GM23338 (cell line): ENCODE results near the gene TEX26. TPM values are rescaled to one million over a fixed set of nuclear protein-coding genes. Genes with fewer than 3 reads are reported as not detected.

Experiments
- ATAC-seq: fragments of 200-7000 bp; cut with Tn5 transposase; 3 replicates; pipeline ENCODE4 v1.9.1; 2020
- DNase-seq: peaks from one replicate; pipeline ENCODE4 v3.0.0-alpha.2; 2015; ENCODE audit warnings: low spot score
- H2AFZ ChIP-seq: fragments of 200-600 bp; sonication (generic); 2 replicates; pipeline ENCODE4 v1.8.0; 2016; ENCODE audit warnings: antibody characterized with exemption, mild to moderate bottlenecking, moderate library complexity
- H3F3A ChIP-seq: fragments of 200-600 bp; sonication (generic); replicated peaks from 2 replicates; pipeline ENCODE4 v1.8.0; 2017; ENCODE audit warnings: antibody characterized with exemption, mixed run types, low read depth
- H3K27ac ChIP-seq: fragments of 200-600 bp; sonication (generic); 2 replicates; pipeline ENCODE4 v1.6.1; 2016; ENCODE audit warnings: low read depth
- H3K27me3 ChIP-seq: fragments of 200-600 bp; sonication (generic); 2 replicates; pipeline ENCODE4 v1.8.0; 2016; ENCODE audit warnings: mild to moderate bottlenecking, mixed run types, moderate library complexity; ENCODE audit not compliant: insufficient read depth
- H3K36me3 ChIP-seq: fragments of 200-600 bp; sonication (generic); 2 replicates; pipeline ENCODE4 v1.8.0; 2016; ENCODE audit warnings: mild to moderate bottlenecking; ENCODE audit not compliant: insufficient read depth
- H3K4me1 ChIP-seq: fragments of 200-600 bp; sonication (generic); 2 replicates; pipeline ENCODE4 v1.8.0; 2016; ENCODE audit warnings: mild to moderate bottlenecking, moderate library complexity; ENCODE audit not compliant: insufficient read depth
- H3K4me2 ChIP-seq: fragments of 200-600 bp; sonication (generic); 2 replicates; pipeline ENCODE4 v1.7.1; 2017; ENCODE audit warnings: mixed run types
- H3K4me3 ChIP-seq: fragments of 200-600 bp; sonication (generic); 2 replicates; pipeline ENCODE4 v1.6.1; 2016; ENCODE audit warnings: mixed run types
- H3K79me2 ChIP-seq: fragments of 200-600 bp; sonication (generic); replicated peaks from 2 replicates; pipeline ENCODE4 v1.8.0; 2017; ENCODE audit warnings: mild to moderate bottlenecking; ENCODE audit not compliant: insufficient read depth
- H3K9me2 ChIP-seq: fragments of 200-600 bp; sonication (generic); 2 replicates; pipeline ENCODE4 v1.8.0; 2017; ENCODE audit not compliant: insufficient read depth
- H4K20me1 ChIP-seq: fragments of 200-600 bp; sonication (generic); replicated peaks from 2 replicates; pipeline ENCODE4 v1.8.0; 2017; ENCODE audit warnings: mild to moderate bottlenecking; ENCODE audit not compliant: insufficient read depth
- H3K27ac Mint-ChIP-seq: 2 replicates; pipeline ENCODE4 v1.8.0; 2020; ENCODE audit warnings: inconsistent platforms, mild to moderate bottlenecking, moderate library complexity, mixed read lengths
- H3K27me3 Mint-ChIP-seq: 3 replicates; pipeline ENCODE4 v1.8.0; 2022; ENCODE audit warnings: low read depth, mild to moderate bottlenecking, moderate library complexity, mixed read lengths, inconsistent platforms; ENCODE audit not compliant: insufficient read depth, poor library complexity
- H3K36me3 Mint-ChIP-seq: 3 replicates; pipeline ENCODE4 v1.8.0; 2021; ENCODE audit warnings: low read depth, mild to moderate bottlenecking, inconsistent platforms, moderate library complexity, mixed read lengths
- H3K4me1 Mint-ChIP-seq: 3 replicates; pipeline ENCODE4 v1.8.0; 2020; ENCODE audit warnings: mild to moderate bottlenecking, inconsistent platforms, mixed read lengths
- H3K4me3 Mint-ChIP-seq: 3 replicates; pipeline ENCODE4 v1.8.0; 2021; ENCODE audit warnings: moderate library complexity, mild to moderate bottlenecking, inconsistent platforms, mixed read lengths
- H3K9me3 Mint-ChIP-seq: 3 replicates; pipeline ENCODE4 v1.8.0; 2020; ENCODE audit warnings: moderate library complexity, mild to moderate bottlenecking, inconsistent platforms, mixed read lengths
- CREB1 ChIP-seq: fragments of 250-450 bp; sonication (Bioruptor Pico); IDR thresholded peaks from 2 replicates; pipeline ENCODE4 v1.5.0; 2020; ENCODE audit warnings: low read depth, mild to moderate bottlenecking, moderate library complexity
- EZH2 ChIP-seq: fragments of 200-600 bp; sonication (generic); IDR thresholded peaks from one replicate; pipeline ENCODE4 v1.8.0; 2017; ENCODE audit warnings: antibody characterized with exemption, mild to moderate bottlenecking, low read depth; ENCODE audit not compliant: unreplicated experiment
- EZH2phosphoT487 ChIP-seq: fragments of 200-600 bp; sonication (generic); IDR thresholded peaks from one replicate; pipeline ENCODE4 v1.8.1; 2018; ENCODE audit warnings: antibody characterized with exemption; ENCODE audit not compliant: unreplicated experiment
- JUNB ChIP-seq: IDR thresholded peaks from one replicate; pipeline ENCODE4 v1.6.1; 2016; ENCODE audit warnings: antibody characterized with exemption; ENCODE audit not compliant: unreplicated experiment
- NANOG ChIP-seq: IDR thresholded peaks from 2 replicates; pipeline ENCODE4 v1.6.1; 2016; ENCODE audit warnings: antibody characterized with exemption, borderline replicate concordance
- POLR2AphosphoS5 ChIP-seq: IDR thresholded peaks from 2 replicates; pipeline ENCODE4 v1.6.1; 2016; ENCODE audit warnings: antibody characterized with exemption, low read depth
- STAT1 ChIP-seq: IDR thresholded peaks from one replicate; pipeline ENCODE4 v1.6.1; 2016; ENCODE audit warnings: antibody characterized with exemption; ENCODE audit not compliant: unreplicated experiment
- ZNF114 ChIP-seq: fragments of 250-450 bp; sonication (Bioruptor Pico); IDR thresholded peaks from 2 replicates; pipeline ENCODE4 v1.5.0; 2020; ENCODE audit warnings: mild to moderate bottlenecking, moderate library complexity
- ZNF331 ChIP-seq: fragments of 250-450 bp; sonication (Bioruptor Pico); IDR thresholded peaks from 2 replicates; pipeline ENCODE4 v1.5.0; 2020; ENCODE audit warnings: low read depth, mild to moderate bottlenecking, moderate library complexity
- long read RNA-seq: library from polyadenylated mRNA; unstranded; transcript quantifications from one replicate; pipeline ENCODE4 v2.0.0, GENCODE V29; 2020; ENCODE audit not compliant: unreplicated experiment
- polyA plus RNA-seq: library from polyadenylated mRNA; unstranded; fragments of >200 nt; fragmentation: Nextera tagmentation; extraction: Ambion mirVana; gene quantifications from 2 replicates; pipeline ENCODE4 v1.2.1, GENCODE V29; 2016
- total RNA-seq: library from RNA; depleted of rRNA; stranded (reverse); fragments of >200 nt; shearing (Covaris generic); gene quantifications from 2 replicates; pipeline ENCODE4 v1.2.3, GENCODE V29; 2014; rRNA removed
- TF ChIP-seq, protein P1 (sequence below): fragments of 250-450 bp; sonication (Bioruptor Pico); IDR thresholded peaks from 2 replicates; pipeline ENCODE4 v1.5.0; 2020; ENCODE audit warnings: mild to moderate bottlenecking, moderate library complexity
- TF ChIP-seq, protein P2 (sequence below): IDR thresholded peaks from 2 replicates; pipeline ENCODE4 v1.6.1; 2016; ENCODE audit warnings: antibody characterized with exemption

Gene TEX26
- total RNA-seq = not detected in 2 replicates
- polyA plus RNA-seq = not detected in 2 replicates
- long read RNA-seq = 0 reads

DNA sequence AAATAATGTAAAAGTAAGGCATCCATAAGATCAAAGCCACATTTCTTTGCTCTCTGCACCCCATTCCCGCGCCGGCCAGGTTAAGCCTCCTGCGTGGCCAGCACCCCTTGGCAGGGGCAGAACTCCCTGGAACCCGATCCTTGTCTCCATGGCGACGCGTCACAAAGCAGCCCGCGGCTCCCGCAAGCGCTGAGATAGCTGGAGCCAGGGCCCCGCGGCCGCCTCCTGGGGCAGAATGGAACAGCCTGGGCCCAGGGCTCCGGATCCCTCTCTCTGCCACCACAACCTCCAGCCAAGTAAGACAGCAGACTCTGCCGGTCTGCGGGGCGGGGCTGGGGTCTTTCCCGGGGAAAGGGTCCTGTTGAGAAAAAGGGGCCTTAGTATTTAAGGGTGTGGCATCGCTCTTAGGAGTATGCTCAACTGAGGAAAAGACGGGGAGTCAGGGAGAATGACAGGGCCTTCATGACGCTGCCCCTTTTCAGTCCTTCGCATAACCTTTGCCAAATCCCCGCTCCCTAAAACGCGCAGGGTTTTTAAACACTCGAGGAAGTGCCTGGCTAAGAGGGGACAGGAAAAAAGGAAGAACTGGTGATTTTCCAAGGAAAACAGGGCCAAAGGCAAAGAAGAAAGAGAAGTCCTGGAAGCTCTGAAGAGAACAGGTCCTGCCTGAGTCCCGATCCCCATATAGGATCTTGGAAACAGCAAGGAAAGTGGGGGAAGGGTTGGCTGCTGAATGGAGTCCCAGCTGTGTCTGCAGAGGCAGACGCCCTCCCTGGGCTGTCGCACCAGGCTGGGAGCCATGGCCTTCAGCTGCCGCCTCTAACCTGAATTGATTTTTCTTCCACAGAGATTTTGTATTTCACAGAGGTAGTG lies at the start of gene TEX26:
TEX26 (plus strand) TSS at position 176 of the 873 bp plus-strand sequence; CDS start at position 236, 60 bp downstream.
- H3K4me3 Mint-ChIP-seq = peak within 1 kb of the TSS; percentile 71
- DNase-seq = peak; percentile 93
- no peaks in the 10 kb centered on the region for H3F3A ChIP-seq
- H3K27ac Mint-ChIP-seq = no peak within 1 kb of the TSS
- H4K20me1 ChIP-seq = no peaks in the 10 kb centered on the region
- peaks cover 7% of the 10 kb centered on the region for H3K27me3 Mint-ChIP-seq
- peak within 1 kb of the TSS; percentile 64 for H3K4me3 ChIP-seq
- ATAC-seq = peak; percentile 97
- H3K79me2 ChIP-seq = no peaks in the 10 kb centered on the region
- H3K9me2 ChIP-seq = no peaks in the 10 kb centered on the region
- H3K36me3 Mint-ChIP-seq = no peaks in the 10 kb centered on the region
- H3K4me2 ChIP-seq = peak within 1 kb of the TSS; percentile 92
- H2AFZ ChIP-seq = peak within 1 kb of the TSS; percentile 99
- H3K4me1 Mint-ChIP-seq = peaks cover 16% of the 10 kb centered on the region
- TF ChIP-seq NANOG (no peak), ZNF114 (no peak), EZH2phosphoT487 (no peak), STAT1 (no peak), ZNF331 (no peak), EZH2 (no peak), JUNB (no peak), POLR2AphosphoS5 (no peak), CREB1 (no peak)
- TF ChIP-seq, protein P1, sequence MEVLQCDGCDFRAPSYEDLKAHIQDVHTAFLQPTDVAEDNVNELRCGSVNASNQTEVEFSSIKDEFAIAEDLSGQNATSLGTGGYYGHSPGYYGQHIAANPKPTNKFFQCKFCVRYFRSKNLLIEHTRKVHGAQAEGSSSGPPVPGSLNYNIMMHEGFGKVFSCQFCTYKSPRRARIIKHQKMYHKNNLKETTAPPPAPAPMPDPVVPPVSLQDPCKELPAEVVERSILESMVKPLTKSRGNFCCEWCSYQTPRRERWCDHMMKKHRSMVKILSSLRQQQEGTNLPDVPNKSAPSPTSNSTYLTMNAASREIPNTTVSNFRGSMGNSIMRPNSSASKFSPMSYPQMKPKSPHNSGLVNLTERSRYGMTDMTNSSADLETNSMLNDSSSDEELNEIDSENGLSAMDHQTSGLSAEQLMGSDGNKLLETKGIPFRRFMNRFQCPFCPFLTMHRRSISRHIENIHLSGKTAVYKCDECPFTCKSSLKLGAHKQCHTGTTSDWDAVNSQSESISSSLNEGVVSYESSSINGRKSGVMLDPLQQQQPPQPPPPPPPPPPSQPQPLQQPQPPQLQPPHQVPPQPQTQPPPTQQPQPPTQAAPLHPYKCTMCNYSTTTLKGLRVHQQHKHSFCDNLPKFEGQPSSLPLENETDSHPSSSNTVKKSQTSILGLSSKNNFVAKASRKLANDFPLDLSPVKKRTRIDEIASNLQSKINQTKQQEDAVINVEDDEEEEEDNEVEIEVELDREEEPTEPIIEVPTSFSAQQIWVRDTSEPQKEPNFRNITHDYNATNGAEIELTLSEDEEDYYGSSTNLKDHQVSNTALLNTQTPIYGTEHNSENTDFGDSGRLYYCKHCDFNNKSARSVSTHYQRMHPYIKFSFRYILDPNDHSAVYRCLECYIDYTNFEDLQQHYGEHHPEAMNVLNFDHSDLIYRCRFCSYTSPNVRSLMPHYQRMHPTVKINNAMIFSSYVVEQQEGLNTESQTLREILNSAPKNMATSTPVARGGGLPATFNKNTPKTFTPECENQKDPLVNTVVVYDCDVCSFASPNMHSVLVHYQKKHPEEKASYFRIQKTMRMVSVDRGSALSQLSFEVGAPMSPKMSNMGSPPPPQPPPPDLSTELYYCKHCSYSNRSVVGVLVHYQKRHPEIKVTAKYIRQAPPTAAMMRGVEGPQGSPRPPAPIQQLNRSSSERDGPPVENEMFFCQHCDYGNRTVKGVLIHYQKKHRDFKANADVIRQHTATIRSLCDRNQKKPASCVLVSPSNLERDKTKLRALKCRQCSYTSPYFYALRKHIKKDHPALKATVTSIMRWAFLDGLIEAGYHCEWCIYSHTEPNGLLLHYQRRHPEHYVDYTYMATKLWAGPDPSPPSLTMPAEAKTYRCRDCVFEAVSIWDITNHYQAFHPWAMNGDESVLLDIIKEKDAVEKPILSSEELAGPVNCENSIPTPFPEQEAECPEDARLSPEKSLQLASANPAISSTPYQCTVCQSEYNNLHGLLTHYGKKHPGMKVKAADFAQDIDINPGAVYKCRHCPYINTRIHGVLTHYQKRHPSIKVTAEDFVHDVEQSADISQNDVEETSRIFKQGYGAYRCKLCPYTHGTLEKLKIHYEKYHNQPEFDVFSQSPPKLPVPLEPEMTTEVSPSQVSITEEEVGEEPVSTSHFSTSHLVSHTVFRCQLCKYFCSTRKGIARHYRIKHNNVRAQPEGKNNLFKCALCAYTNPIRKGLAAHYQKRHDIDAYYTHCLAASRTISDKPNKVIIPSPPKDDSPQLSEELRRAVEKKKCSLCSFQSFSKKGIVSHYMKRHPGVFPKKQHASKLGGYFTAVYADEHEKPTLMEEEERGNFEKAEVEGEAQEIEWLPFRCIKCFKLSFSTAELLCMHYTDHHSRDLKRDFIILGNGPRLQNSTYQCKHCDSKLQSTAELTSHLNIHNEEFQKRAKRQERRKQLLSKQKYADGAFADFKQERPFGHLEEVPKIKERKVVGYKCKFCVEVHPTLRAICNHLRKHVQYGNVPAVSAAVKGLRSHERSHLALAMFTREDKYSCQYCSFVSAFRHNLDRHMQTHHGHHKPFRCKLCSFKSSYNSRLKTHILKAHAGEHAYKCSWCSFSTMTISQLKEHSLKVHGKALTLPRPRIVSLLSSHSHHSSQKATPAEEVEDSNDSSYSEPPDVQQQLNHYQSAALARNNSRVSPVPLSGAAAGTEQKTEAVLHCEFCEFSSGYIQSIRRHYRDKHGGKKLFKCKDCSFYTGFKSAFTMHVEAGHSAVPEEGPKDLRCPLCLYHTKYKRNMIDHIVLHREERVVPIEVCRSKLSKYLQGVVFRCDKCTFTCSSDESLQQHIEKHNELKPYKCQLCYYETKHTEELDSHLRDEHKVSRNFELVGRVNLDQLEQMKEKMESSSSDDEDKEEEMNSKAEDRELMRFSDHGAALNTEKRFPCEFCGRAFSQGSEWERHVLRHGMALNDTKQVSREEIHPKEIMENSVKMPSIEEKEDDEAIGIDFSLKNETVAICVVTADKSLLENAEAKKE (CRISPR knock-in tag) = no peak
- TF ChIP-seq, protein P2, sequence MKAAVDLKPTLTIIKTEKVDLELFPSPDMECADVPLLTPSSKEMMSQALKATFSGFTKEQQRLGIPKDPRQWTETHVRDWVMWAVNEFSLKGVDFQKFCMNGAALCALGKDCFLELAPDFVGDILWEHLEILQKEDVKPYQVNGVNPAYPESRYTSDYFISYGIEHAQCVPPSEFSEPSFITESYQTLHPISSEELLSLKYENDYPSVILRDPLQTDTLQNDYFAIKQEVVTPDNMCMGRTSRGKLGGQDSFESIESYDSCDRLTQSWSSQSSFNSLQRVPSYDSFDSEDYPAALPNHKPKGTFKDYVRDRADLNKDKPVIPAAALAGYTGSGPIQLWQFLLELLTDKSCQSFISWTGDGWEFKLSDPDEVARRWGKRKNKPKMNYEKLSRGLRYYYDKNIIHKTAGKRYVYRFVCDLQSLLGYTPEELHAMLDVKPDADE = no peak
- no peak within 1 kb of the TSS for H3K27ac ChIP-seq
- H3K4me1 ChIP-seq = no peaks in the 10 kb centered on the region
- no peaks in the 10 kb centered on the region; the same call in 2 of the 3 replicates for H3K9me3 Mint-ChIP-seq
- H3K27me3 ChIP-seq = peaks cover 29% of the 10 kb centered on the region
- H3K36me3 ChIP-seq = no peaks in the 10 kb centered on the region
